GM21786 (cell line): ENCODE data around the gene B4GALNT3.
"Not testable (repeated sequence)": the region's sequence is repeated elsewhere in the genome, so short reads cannot be mapped to it uniquely, and the experiment has no call there.

Experiments used
- ATAC-seq: cut with Tn5 transposase; IDR thresholded peaks from one replicate; pipeline ENCODE4 v1.9.1; 2021; ENCODE audit not compliant: unreplicated experiment

The B4GALNT3 gene

GRCh38 chr12:573232-573631, 113.5 kb downstream of the B4GALNT3 start:
- ATAC-seq, result no peak

- ATAC-seq, result no peak
These were observed 114.9 kb downstream of the B4GALNT3 start for GRCh38 chr12:574475-575128.

- ATAC-seq, result no peak
These were observed 115.4 kb downstream of the B4GALNT3 start for GRCh38 chr12:575129-575502.

GRCh38 chr12:575948-576614, 116.3 kb downstream of the B4GALNT3 start:
- ATAC-seq, result no peak

GRCh38 chr12:576615-577110, 116.9 kb downstream of the B4GALNT3 start:
- no peak for ATAC-seq

GRCh38 chr12:577994-578747, 118.4 kb downstream of the B4GALNT3 start:
- not testable (repeated sequence) for ATAC-seq

GRCh38 chr12:578748-579419, 119.1 kb downstream of the B4GALNT3 start:
- no peak for ATAC-seq

- ATAC-seq, result no peak
These were observed 119.8 kb downstream of the B4GALNT3 start for GRCh38 chr12:579420-580110.

- ATAC-seq, result no peak
These were observed 121.1 kb downstream of the B4GALNT3 start for GRCh38 chr12:580813-581212.

- ATAC-seq, result no peak
These were observed 121.6 kb downstream of the B4GALNT3 start for GRCh38 chr12:581321-581720.

- no peak for ATAC-seq
These were observed 122.0 kb downstream of the B4GALNT3 start for GRCh38 chr12:581746-582145.

GRCh38 chr12:583251-583869, 123.6 kb downstream of the B4GALNT3 start:
- ATAC-seq, result no peak

GRCh38 chr12:585062-586061, 125.6 kb downstream of the B4GALNT3 start:
- no peak for ATAC-seq

- ATAC-seq, result no peak
These were observed 126.8 kb downstream of the B4GALNT3 start for GRCh38 chr12:586318-587071.

GRCh38 chr12:587132-588023, 127.6 kb downstream of the B4GALNT3 start:
- no peak for ATAC-seq

- no peak for ATAC-seq
These were observed 128.2 kb downstream of the B4GALNT3 start for GRCh38 chr12:588024-588322.

GRCh38 chr12:588646-589045, 128.9 kb downstream of the B4GALNT3 start:
- no peak for ATAC-seq
